Nephron (organoid): ENCODE results near the gene RAB20.

ENCODE experiments used
- H3K27ac Mint-ChIP-seq, 3 experiments: 2 replicates each; pipeline ENCODE4 v1.8.0; 2020; ENCODE audit warnings: mixed read lengths in 3 of 3, mild to moderate bottlenecking in 2 of 3, moderate library complexity in 1 of 3
- H3K27me3 Mint-ChIP-seq: 2 replicates; pipeline ENCODE4 v1.8.0; 2021; ENCODE audit warnings: low read depth, mild to moderate bottlenecking, moderate library complexity, mixed read lengths
- H3K36me3 Mint-ChIP-seq: 2 replicates; pipeline ENCODE4 v1.8.0; 2020; ENCODE audit warnings: low read depth, mixed read lengths
- H3K4me1 Mint-ChIP-seq: 2 replicates; pipeline ENCODE4 v1.8.0; 2020; ENCODE audit warnings: mixed read lengths
- H3K4me3 Mint-ChIP-seq, 3 experiments: 2 replicates each; pipeline ENCODE4 v1.8.0; 2020; ENCODE audit warnings: mild to moderate bottlenecking in 3 of 3, mixed read lengths in 3 of 3, moderate library complexity in 2 of 3
- H3K9me3 Mint-ChIP-seq: 2 replicates; pipeline ENCODE4 v1.8.0; 2020; ENCODE audit warnings: mixed read lengths
- TF ChIP-seq, protein P1 (sequence below), 3 experiments: fragments of 200-600 bp; sonication (generic); IDR thresholded peaks; one replicate each; pipeline ENCODE4 v1.5.0; 2021; ENCODE audit warnings: antibody characterized with exemption in 3 of 3; ENCODE audit not compliant: unreplicated experiment in 3 of 3

Gene RAB20

DNA sequence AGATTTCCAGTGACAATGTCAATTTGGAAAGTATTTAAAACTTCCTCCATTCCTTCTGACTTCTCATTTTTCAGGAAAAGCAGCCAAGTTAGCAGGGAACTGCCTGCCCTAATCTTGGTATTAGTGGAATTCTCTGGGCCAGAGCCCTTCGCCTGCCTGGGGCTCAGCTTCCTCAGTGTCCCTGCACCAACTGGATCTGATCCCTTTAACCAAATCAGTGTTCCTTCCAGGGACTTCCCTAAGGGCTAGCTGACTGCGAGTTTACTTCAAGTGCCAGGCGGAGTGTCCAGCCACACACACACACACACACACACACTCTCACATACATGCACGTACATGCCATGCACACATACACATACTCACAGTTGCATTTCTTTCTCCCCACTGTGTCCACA, 20.0 kb downstream of the RAB20 start:
- Mint-ChIP-seq H3K4me3 (no peak overlapping the region), H3K27ac (peak overlapping the region in 2 of 3 experiments; percentile 15 to 73), H3K4me1 (peaks cover 15% of the 10 kb centered on the region), H3K27me3 (no peaks in the 10 kb centered on the region), H3K9me3 (peaks cover 3% of the 10 kb centered on the region), H3K36me3 (peaks cover 13% of the 10 kb centered on the region)
- TF ChIP-seq, protein P1, sequence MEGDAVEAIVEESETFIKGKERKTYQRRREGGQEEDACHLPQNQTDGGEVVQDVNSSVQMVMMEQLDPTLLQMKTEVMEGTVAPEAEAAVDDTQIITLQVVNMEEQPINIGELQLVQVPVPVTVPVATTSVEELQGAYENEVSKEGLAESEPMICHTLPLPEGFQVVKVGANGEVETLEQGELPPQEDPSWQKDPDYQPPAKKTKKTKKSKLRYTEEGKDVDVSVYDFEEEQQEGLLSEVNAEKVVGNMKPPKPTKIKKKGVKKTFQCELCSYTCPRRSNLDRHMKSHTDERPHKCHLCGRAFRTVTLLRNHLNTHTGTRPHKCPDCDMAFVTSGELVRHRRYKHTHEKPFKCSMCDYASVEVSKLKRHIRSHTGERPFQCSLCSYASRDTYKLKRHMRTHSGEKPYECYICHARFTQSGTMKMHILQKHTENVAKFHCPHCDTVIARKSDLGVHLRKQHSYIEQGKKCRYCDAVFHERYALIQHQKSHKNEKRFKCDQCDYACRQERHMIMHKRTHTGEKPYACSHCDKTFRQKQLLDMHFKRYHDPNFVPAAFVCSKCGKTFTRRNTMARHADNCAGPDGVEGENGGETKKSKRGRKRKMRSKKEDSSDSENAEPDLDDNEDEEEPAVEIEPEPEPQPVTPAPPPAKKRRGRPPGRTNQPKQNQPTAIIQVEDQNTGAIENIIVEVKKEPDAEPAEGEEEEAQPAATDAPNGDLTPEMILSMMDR (IDR thresholded peaks at IDR 0.05; ENCODE audit: unreplicated experiment in 3 of 3) = no peak

- TF ChIP-seq, protein P1 (IDR thresholded peaks at IDR 0.05; ENCODE audit: unreplicated experiment in 3 of 3) = no peak
- H3K36me3 Mint-ChIP-seq = peaks cover 11% of the 10 kb centered on the region
- H3K9me3 Mint-ChIP-seq = peaks cover 3% of the 10 kb centered on the region
- H3K27ac Mint-ChIP-seq = peak overlapping the region in 2 of 3 experiments; percentile 15 to 73
- H3K27me3 Mint-ChIP-seq = no peaks in the 10 kb centered on the region
- H3K4me1 Mint-ChIP-seq = peaks cover 15% of the 10 kb centered on the region
- no peak overlapping the region for H3K4me3 Mint-ChIP-seq
These were observed 20.5 kb downstream of the RAB20 start for GRCh38 chr13:110540871-110541525.

- Mint-ChIP-seq H3K36me3 (peaks cover 2% of the 10 kb centered on the region), H3K27me3 (no peaks in the 10 kb centered on the region), H3K9me3 (peaks cover 2% of the 10 kb centered on the region), H3K4me1 (peaks cover 15% of the 10 kb centered on the region), H3K27ac (no peak overlapping the region), H3K4me3 (no peak overlapping the region)
- TF ChIP-seq, protein P1 (IDR thresholded peaks at IDR 0.05; ENCODE audit: unreplicated experiment in 3 of 3) = no peak
These were observed 21.6 kb downstream of the RAB20 start for GRCh38 chr13:110539894-110540293.

DNA sequence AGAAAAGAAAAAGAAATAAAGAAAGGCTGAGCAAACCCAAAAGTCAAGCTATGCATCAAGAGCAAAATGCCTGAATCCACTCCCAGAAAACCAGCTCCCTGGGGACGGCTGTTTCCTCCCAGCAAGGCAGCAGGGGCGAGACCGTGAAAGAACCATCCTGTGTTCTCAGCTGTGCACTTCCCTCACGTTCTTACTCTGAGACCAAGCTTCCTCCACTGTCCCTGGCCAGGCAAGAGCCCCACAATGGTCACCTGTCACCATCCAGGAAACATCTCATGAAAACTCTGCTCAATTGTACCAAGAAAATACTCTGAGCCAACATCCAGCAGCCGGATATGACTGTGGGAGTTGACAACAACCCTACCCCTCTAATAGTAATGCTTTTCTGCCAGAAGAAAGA, 22.9 kb downstream of the RAB20 start:
- Mint-ChIP-seq H3K4me3 (no peak overlapping the region), H3K27ac (peak overlapping the region in 1 of 3 experiments; percentile 59), H3K36me3 (no peaks in the 10 kb centered on the region), H3K4me1 (peaks cover 15% of the 10 kb centered on the region), H3K27me3 (no peaks in the 10 kb centered on the region), H3K9me3 (no peaks in the 10 kb centered on the region)
- TF ChIP-seq, protein P1 (IDR thresholded peaks at IDR 0.05; ENCODE audit: unreplicated experiment in 3 of 3) = no peak

- TF ChIP-seq, protein P1 (IDR thresholded peaks at IDR 0.05; ENCODE audit: unreplicated experiment in 3 of 3) = no peak
- H3K27ac Mint-ChIP-seq = no peak overlapping the region
- H3K36me3 Mint-ChIP-seq = no peaks in the 10 kb centered on the region
These were observed 25.4 kb downstream of the RAB20 start for GRCh38 chr13:110536006-110536693.

More at GRCh38 chr13:110536006-110536693, 25.4 kb downstream of the RAB20 start:
- H3K4me3 Mint-ChIP-seq = no peak overlapping the region
- H3K4me1 Mint-ChIP-seq = peaks cover 9% of the 10 kb centered on the region
- H3K9me3 Mint-ChIP-seq = no peaks in the 10 kb centered on the region
- H3K27me3 Mint-ChIP-seq = no peaks in the 10 kb centered on the region
